SH-SY5Y (cell line): Measurements from ENCODE around the gene CCNY.

Source experiments
- GATA2 ChIP-seq: IDR thresholded peaks from 2 replicates; pipeline ENCODE4 v1.6.1; 2011; ENCODE audit warnings: mild to moderate bottlenecking, low read depth, low read length
- GATA3 ChIP-seq: IDR thresholded peaks from 2 replicates; pipeline ENCODE4 v1.6.1; 2011; ENCODE audit warnings: low read depth, mild to moderate bottlenecking, low read length, moderate library complexity

DNA sequence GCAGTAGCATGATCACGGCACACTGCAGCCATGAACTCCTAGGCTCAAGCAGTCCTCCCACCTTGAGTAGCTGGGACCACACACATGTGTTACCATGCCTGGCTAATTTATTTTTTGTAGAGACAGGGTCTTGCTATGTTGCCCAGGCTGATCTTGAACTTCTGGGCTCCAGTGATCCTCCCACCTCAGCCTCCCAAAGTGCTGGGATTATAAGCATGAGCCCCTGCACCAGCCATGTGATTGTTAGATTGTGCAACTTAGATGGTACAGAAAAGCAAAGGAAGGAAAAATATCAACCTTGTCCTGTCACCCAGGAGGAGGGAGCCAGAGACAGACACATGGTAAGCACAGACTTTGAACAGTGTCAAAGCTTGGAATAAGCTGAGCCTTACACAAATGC, 73.5 kb downstream of the CCNY start:
- TF ChIP-seq GATA3 = no peak
- no peak for TF ChIP-seq GATA2
